Hematopoietic multipotent progenitor cell treated with erythropoietin and hydrocortisone succinate and interleukin-3 and kit ligand, for 17 days (in vitro differentiated cells): ENCODE measurements around the gene ZIK1.

ENCODE experiments used
- DNase-seq: peaks from one replicate; pipeline ENCODE4 v3.0.0-alpha.2; 2015; ENCODE audit warnings: low spot score

Gene ZIK1

GRCh38 chr19:57583521-57584416, at the start of gene ZIK1:
Gene ZIK1 (plus strand): TSS chr19:57584145. CDS start chr19:57584357, 212 bp downstream.
- DNase-seq = peak; percentile 47

- no peak for DNase-seq
Measured at GRCh38 chr19:57537953-57538547, 45.9 kb upstream of the ZIK1 start.

- DNase-seq = no peak
Measured at GRCh38 chr19:57546513-57546912, 37.4 kb upstream of the ZIK1 start.

- no peak for DNase-seq
Measured at GRCh38 chr19:57552432-57552831, 31.5 kb upstream of the ZIK1 start.

- DNase-seq = no peak
Measured at GRCh38 chr19:57557659-57558058, 26.3 kb upstream of the ZIK1 start.

GRCh38 chr19:57558525-57558924, 25.4 kb upstream of the ZIK1 start:
- DNase-seq = no peak

- DNase-seq = no peak
Measured at GRCh38 chr19:57559008-57559403, 24.9 kb upstream of the ZIK1 start.

GRCh38 chr19:57559404-57560025, 24.4 kb upstream of the ZIK1 start, which contains the start of gene ZNF550:
Gene ZNF550 (minus strand): TSS chr19:57559863. CDS start chr19:57559682, 181 bp downstream.
- DNase-seq = peak; percentile 69

- DNase-seq = no peak
Measured at GRCh38 chr19:57560049-57560491, 23.9 kb upstream of the ZIK1 start.

- no peak for DNase-seq
Measured at GRCh38 chr19:57563547-57563946, 20.4 kb upstream of the ZIK1 start.

- DNase-seq = no peak
Measured at GRCh38 chr19:57566396-57567265, 17.3 kb upstream of the ZIK1 start.

GRCh38 chr19:57570707-57571106, 13.2 kb upstream of the ZIK1 start:
- no peak for DNase-seq

GRCh38 chr19:57572415-57572947, 11.5 kb upstream of the ZIK1 start:
- no peak for DNase-seq

- no peak for DNase-seq
Measured at GRCh38 chr19:57576661-57577060, 7.3 kb upstream of the ZIK1 start.

- peak; percentile 94 for DNase-seq
Measured at GRCh38 chr19:57578487-57579205, 5.3 kb upstream of the ZIK1 start, which contains the start of gene ZNF416. Gene ZNF416 (minus strand): TSS chr19:57578911. CDS start chr19:57578704, 207 bp downstream.

- DNase-seq = no peak
Measured at GRCh38 chr19:57583104-57583520, 833 bp upstream of the ZIK1 start.

- no peak for DNase-seq
Measured at GRCh38 chr19:57587529-57587928, 3.6 kb downstream of the ZIK1 start.

- DNase-seq = no peak
Measured at GRCh38 chr19:57599377-57599760, 15.4 kb downstream of the ZIK1 start.

- DNase-seq = peak; percentile 82
Measured at GRCh38 chr19:57599761-57600383, 15.9 kb downstream of the ZIK1 start, which contains the start of gene ZNF530. Gene ZNF530 (plus strand): TSS chr19:57599885. CDS start chr19:57604346, 4,461 bp downstream.

GRCh38 chr19:57606931-57607330, 23.0 kb downstream of the ZIK1 start:
- no peak for DNase-seq
